GM12865 (cell line): ENCODE results near the gene PGAP3.

Experiments
- DNase-seq: peaks from one replicate; pipeline ENCODE4 v3.0.0; 2010; ENCODE audit warnings: low read depth
- H3K4me3 ChIP-seq: 2 replicates; pipeline ENCODE4 v1.5.1; 2011; ENCODE audit warnings: mild to moderate bottlenecking, low read depth, low read length, control low read depth
- CTCF ChIP-seq: IDR thresholded peaks from 2 replicates; pipeline ENCODE4 v1.5.1; 2011; ENCODE audit warnings: low read length, control low read depth, low read depth, inconsistent platforms; ENCODE audit not compliant: insufficient read depth; ENCODE audit errors: missing control alignments

Gene PGAP3

GRCh38 chr17:39659279-39660010 lies 28.4 kb downstream of the PGAP3 start:
- no peak overlapping the region for H3K4me3 ChIP-seq
- TF ChIP-seq CTCF, result no peak
- DNase-seq, result no peak

DNA sequence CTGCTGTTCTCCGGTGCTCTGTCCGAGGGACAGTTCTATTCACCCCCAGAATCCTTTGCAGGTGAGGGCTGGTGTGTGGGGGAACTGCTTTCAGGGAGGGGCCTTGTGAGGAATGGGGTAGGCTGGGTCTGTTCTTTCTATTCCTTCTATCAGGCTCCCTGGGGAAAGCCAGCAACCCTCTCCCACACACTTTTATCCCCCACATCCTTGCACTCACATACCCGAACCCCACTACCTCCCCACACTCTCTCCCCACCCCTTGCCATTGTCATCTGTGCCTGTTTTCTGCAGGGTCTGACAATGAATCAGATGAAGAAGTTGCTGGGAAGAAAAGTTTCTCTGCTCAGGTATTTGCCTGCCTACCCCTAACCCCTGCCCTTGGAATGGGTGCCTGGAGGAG lies 29.1 kb downstream of the PGAP3 start:
- no peak for DNase-seq
- no peak for TF ChIP-seq CTCF
- no peak overlapping the region for H3K4me3 ChIP-seq

GRCh38 chr17:39658346-39658745 lies 29.5 kb downstream of the PGAP3 start:
- H3K4me3 ChIP-seq, result no peak overlapping the region
- DNase-seq, result no peak
- no peak for TF ChIP-seq CTCF

DNA sequence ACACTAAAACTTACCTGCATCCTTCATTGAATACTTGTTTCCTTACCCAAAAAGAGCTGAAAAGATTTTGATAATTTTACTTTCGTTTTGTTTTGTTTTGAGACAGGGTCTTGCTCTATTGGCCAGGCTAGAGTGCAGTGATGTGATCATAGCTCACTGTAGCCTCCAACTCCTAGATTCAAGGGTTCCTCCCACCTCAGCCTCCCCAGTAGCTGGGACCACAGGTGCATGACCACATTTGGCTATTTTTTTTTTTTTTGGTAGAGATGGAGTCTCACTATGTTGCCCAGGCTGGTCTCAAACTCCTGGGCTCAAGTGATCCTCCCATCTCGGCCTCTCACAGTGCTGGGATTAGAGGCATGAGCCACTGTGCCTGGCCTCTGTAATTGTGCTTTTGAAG lies 32.8 kb downstream of the PGAP3 start:
- TF ChIP-seq CTCF, result no peak
- no peak for DNase-seq
- no peak overlapping the region for H3K4me3 ChIP-seq

DNA sequence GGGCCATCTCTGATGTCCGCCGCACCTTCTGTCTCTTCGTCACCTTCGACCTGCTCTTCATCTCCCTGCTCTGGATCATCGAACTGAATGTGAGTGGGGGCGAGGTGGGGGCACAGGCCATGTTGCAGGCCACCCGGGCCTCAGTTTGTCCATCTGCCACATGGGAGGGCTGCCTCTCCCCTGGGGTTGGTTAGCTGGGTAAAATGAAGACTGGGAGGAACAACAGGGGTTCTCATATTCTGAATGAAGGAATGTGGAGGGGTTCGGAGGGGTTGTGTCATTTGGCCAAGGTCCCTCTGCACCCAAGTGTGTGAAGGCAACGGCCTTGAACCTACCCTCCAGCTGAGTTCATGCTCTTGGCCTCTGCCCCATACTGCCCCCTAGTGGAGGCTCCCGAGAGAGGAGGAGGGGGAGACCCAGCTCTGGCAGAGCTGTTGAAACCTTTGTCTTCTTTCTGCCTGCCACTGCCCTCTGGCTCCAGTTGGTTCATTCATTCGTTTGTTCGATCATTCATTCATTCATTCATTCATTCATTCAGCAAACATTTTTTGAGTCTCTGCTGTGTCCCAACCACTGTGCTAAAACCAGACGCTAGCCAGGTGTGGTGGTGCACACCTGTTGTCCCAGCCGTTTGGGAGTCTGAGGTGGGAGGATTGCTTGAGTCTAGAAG lies 34.1 kb downstream of the PGAP3 start:
- peak; percentile 70 for DNase-seq
- TF ChIP-seq CTCF, result peak; percentile 92
- no peak overlapping the region for H3K4me3 ChIP-seq

- no peak overlapping the region for H3K4me3 ChIP-seq
- no peak for DNase-seq
- no peak for TF ChIP-seq CTCF
Observed at GRCh38 chr17:39653316-39653661, 34.6 kb downstream of the PGAP3 start.

DNA sequence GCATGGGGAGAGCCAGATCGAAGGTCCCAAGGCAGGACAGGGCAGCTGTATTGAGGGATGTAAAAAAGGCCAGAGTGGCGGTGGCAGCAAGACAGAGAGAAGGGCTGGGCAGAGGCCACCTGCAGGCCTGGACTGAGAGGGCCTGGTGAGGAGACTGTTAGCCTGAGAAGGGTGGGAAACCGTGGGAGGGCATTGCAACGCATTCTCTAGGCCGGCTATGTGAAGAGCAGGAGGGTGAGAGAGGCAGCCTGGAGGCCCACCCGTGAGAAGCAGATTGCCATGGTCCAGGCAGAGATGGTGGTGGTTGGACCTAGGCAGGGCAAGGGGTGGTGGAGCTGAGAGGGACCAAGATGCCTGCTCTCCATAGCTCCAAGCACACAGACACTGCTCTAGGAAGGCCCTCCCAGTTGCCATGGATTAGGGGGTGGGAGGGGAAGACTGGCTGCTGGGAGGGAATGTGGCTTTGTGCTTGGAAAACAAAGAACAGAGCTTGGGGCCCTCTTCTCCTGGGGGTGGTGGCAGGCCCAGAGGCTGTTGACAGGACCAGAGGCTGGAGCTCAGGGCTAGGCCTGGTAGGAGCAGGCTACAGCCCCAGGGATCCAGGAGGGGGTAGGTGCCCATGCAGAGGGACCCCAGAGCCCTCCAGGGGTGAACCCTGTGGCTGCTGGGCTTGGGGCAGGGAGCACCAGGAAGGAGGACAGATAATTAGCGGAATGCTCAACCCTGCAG lies 35.1 kb downstream of the PGAP3 start:
- H3K4me3 ChIP-seq, result no peak overlapping the region
- TF ChIP-seq CTCF, result no peak
- no peak for DNase-seq
